Measurements from ENCODE around the gene COX10.
"Not testable (repeated sequence)": the region's sequence is repeated elsewhere in the genome, so short reads cannot be mapped to it uniquely, and the experiment has no call there.

Gene COX10
- 18.7 to 24.5 reads per million in 2 donors for total RNA-seq

GRCh38 chr17:14069251-14070021 lies at the start of gene COX10:
Gene COX10 (plus strand): TSS chr17:14069504. CDS start chr17:14069606, 102 bp downstream.
- peak; percentile 67 to 85 (median 77) for DNase-seq

GRCh38 chr17:14021651-14022294 lies 47.5 kb upstream of the COX10 start:
- not testable (repeated sequence) for DNase-seq

- DNase-seq: not testable (repeated sequence)
Observed at GRCh38 chr17:14029755-14030154, 39.5 kb upstream of the COX10 start.

- DNase-seq: no peak
Observed at GRCh38 chr17:14032234-14032633, 37.1 kb upstream of the COX10 start.

- no peak for DNase-seq
Observed at GRCh38 chr17:14033166-14033565, 36.1 kb upstream of the COX10 start.

GRCh38 chr17:14037453-14037852 lies 31.9 kb upstream of the COX10 start:
- no peak for DNase-seq

GRCh38 chr17:14038206-14038605 lies 31.1 kb upstream of the COX10 start:
- no peak for DNase-seq

GRCh38 chr17:14042411-14042810 lies 26.9 kb upstream of the COX10 start:
- DNase-seq: peak in 1 of 5 experiments; percentile 70

- DNase-seq: peak in 1 of 5 experiments; percentile 59
Observed at GRCh38 chr17:14044702-14045101, 24.6 kb upstream of the COX10 start.

GRCh38 chr17:14046978-14047377 lies 22.3 kb upstream of the COX10 start:
- DNase-seq: no peak

- no peak for DNase-seq
Observed at GRCh38 chr17:14047591-14047990, 21.7 kb upstream of the COX10 start.

GRCh38 chr17:14048169-14048568 lies 21.1 kb upstream of the COX10 start:
- peak in 1 of 5 experiments; percentile 38 for DNase-seq

- DNase-seq: no peak
Observed at GRCh38 chr17:14050616-14051015, 18.7 kb upstream of the COX10 start.

- DNase-seq: no peak
Observed at GRCh38 chr17:14051692-14052091, 17.6 kb upstream of the COX10 start.

- no peak for DNase-seq
Observed at GRCh38 chr17:14052886-14053615, 16.3 kb upstream of the COX10 start.

GRCh38 chr17:14057591-14057990 lies 11.7 kb upstream of the COX10 start:
- DNase-seq: no peak

- DNase-seq: no peak
Observed at GRCh38 chr17:14058051-14058450, 11.3 kb upstream of the COX10 start.

GRCh38 chr17:14060706-14061105 lies 8.6 kb upstream of the COX10 start:
- no peak for DNase-seq

GRCh38 chr17:14061666-14062560 lies 7.4 kb upstream of the COX10 start:
- no peak for DNase-seq

- DNase-seq: peak in 1 of 5 experiments; percentile 6
Observed at GRCh38 chr17:14067347-14067746, 2.0 kb upstream of the COX10 start.

- peak in 1 of 5 experiments; percentile 15 for DNase-seq
Observed at GRCh38 chr17:14068542-14069250, 608 bp upstream of the COX10 start.

All from T-helper 2 cell (primary cell).